ENCODE data around the gene ACVR1.

- TF ChIP-seq CTCF (IDR thresholded peaks at IDR 0.05) (no peak), POLR2A (IDR thresholded peaks at IDR 0.05) (no peak)
These were observed 131.5 kb downstream of the ACVR1 start for GRCh38 chr2:157744571-157745076.

All from esophagus squamous epithelium (tissue), 4 donors.